Panc1 (cell line): ENCODE results near the gene MAPKAP1. TPM values are rescaled to one million over a fixed set of nuclear protein-coding genes. Genes with fewer than 3 reads are reported as not detected.
"Not testable (repeated sequence)": the region's sequence is repeated elsewhere in the genome, so short reads cannot be mapped to it uniquely, and the experiment has no call there.

Source experiments
- ATAC-seq: fragments of 200-7000 bp; cut with Tn5 transposase; 2 replicates; pipeline ENCODE4 v1.9.1; 2020; ENCODE audit warnings: mild to moderate bottlenecking, moderate library complexity
- BruUV-seq: library from RNA; stranded (reverse); fragments of 400-500 nt; replicated peaks from 2 replicates; lab custom pipeline; 2021; lab: Mats Ljungman, UMichigan
- CTCF ChIA-PET: fragments of 300-600 bp; sonication (Branson Sonifier 250); formaldehyde crosslinking; loops from one replicate; lab custom pipeline; 2022; ENCODE audit warnings: antibody characterized with exemption; lab: Charles Lee
- POLR2A ChIA-PET: fragments of 300-600 bp; sonication (Branson Sonifier 250); formaldehyde crosslinking; loops from one replicate; lab custom pipeline; 2022; ENCODE audit warnings: antibody characterized with exemption; lab: Charles Lee
- DNase-seq: peaks from one replicate; pipeline ENCODE4 v3.0.0-alpha.2; 2010; ENCODE audit warnings: low read depth, low spot score
- H3K27ac ChIP-seq: 2 replicates; pipeline ENCODE4 v1.5.1; 2011; ENCODE audit warnings: mild to moderate bottlenecking, low read length, inconsistent platforms
- H3K27me3 ChIP-seq: fragments of 200-500 bp; sonication (Bioruptor generic); 2 replicates; pipeline ENCODE4 v1.6.0; 2014; ENCODE audit warnings: low read length, inconsistent platforms; ENCODE audit not compliant: control insufficient read depth, insufficient read depth
- H3K36me3 ChIP-seq: fragments of 200-500 bp; sonication (Bioruptor generic); 2 replicates; pipeline ENCODE4 v1.5.1; 2014; ENCODE audit warnings: inconsistent platforms, mild to moderate bottlenecking, low read length, moderate library complexity; ENCODE audit not compliant: control insufficient read depth, insufficient read depth
- H3K4me1 ChIP-seq: 2 replicates; pipeline ENCODE4 v1.5.1; 2011; ENCODE audit warnings: inconsistent platforms, mild to moderate bottlenecking, low read length, moderate library complexity; ENCODE audit not compliant: control insufficient read depth, insufficient read depth
- H3K4me3 ChIP-seq, 2 experiments: 2 replicates each; pipeline ENCODE4 v1.5.1; 2011 to 2012; ENCODE audit warnings: low read depth in 2 of 2, low read length in 2 of 2, mild to moderate bottlenecking in 2 of 2, inconsistent platforms in 1 of 2, moderate library complexity in 1 of 2
- H3K9me3 ChIP-seq: fragments of 200-500 bp; sonication (Bioruptor generic); 2 replicates; pipeline ENCODE4 v1.5.1; 2014; ENCODE audit warnings: low read depth, mild to moderate bottlenecking, inconsistent platforms, low read length, moderate library complexity; ENCODE audit not compliant: control insufficient read depth, insufficient read depth
- POLR2AphosphoS5 ChIP-seq: IDR thresholded peaks from 2 replicates; pipeline ENCODE4 v1.6.1; 2012; ENCODE audit warnings: mild to moderate bottlenecking, low read depth, low read length, moderate library complexity
- SIN3A ChIP-seq: IDR thresholded peaks from 2 replicates; pipeline ENCODE4 v1.6.1; 2012; ENCODE audit warnings: low read depth, mild to moderate bottlenecking, low read length, moderate library complexity, borderline replicate concordance; ENCODE audit not compliant: insufficient read depth
- TCF7L2 ChIP-seq: IDR thresholded peaks from 2 replicates; pipeline ENCODE4 v1.6.1; 2011; ENCODE audit warnings: mild to moderate bottlenecking, low read depth, low read length, inconsistent platforms
- in situ Hi-C: cut with HindIII; loops from 2 replicates; pipeline ENCODE4 v1.10.0; 2016; ENCODE audit warnings: low sequenced_read_pairs, low pct_unique_long_range_greater_than_20kb
- intact Hi-C: fragments of 100-400 bp; cut with micrococcal nuclease; formaldehyde crosslinking; loops from one replicate; pipeline ENCODE4 v1.10.0; 2022; ENCODE audit not compliant: unreplicated experiment
- total RNA-seq: library from RNA; stranded (reverse); gene quantifications from one replicate; pipeline ENCODE4 v1.2.1, GENCODE V29; 2021; ENCODE audit not compliant: unreplicated experiment
- TF ChIP-seq, protein P1 (sequence below), 2 experiments: IDR thresholded peaks; 2 replicates each; pipeline ENCODE4 v1.6.1; 2011 to 2012; ENCODE audit warnings: low read depth in 2 of 2, control low read depth in 1 of 2, low read length in 1 of 2, mild to moderate bottlenecking in 1 of 2, moderate library complexity in 1 of 2; ENCODE audit not compliant: insufficient read depth in 1 of 2
- TF ChIP-seq, protein P2 (sequence below): fragments of 450-650 bp; IDR thresholded peaks from 2 replicates; pipeline ENCODE4 v1.5.1; 2017; ENCODE audit warnings: mild to moderate bottlenecking

Gene MAPKAP1
- total RNA-seq, 1 experiment from 2014 or later, result 72.7 TPM

DNA sequence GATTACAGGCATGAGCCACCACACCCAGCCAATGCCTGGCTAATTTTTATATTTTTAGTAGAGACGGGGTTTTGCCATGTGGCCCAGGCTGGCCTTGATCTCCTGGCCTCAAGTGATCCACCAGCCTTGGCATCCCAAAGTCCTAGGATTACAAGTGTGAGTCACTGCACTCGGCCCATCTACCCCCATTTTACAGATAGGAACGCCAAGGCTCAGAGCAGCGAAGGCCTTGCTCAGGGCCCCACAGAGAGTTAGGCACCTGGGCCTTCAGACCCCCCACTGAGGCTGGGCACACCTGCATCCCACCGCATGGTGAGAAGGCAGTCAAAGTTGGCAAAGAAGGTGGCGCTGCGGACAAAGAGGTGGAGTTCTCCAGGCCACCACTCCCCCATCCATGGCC lies 302.3 kb downstream of the MAPKAP1 start:
- Histone ChIP-seq H3K4me1 (0 out of 2 replicates have a peak, but pooled peaks cover 5% of the 10 kb centered on the region), H3K27ac (no peak overlapping the region), H3K9me3 (no peaks in the 10 kb centered on the region), H3K36me3 (no peaks in the 10 kb centered on the region), H3K27me3 (no peaks in the 10 kb centered on the region), H3K4me3 (no peak overlapping the region)
- in situ Hi-C loops, result no loop called here
- no TSS peak for BruUV-seq
- intact Hi-C loops, result no loop called here
- ATAC-seq (no peak), DNase-seq (no peak)
- ChIA-PET POLR2A (no interaction called here), CTCF (interaction anchor here (0.5 kb wide), 1 partner anchor 264 kb away, joined by 3 read pairs; no protein-coding TSS in a partner anchor)
- TF ChIP-seq, protein P1, sequence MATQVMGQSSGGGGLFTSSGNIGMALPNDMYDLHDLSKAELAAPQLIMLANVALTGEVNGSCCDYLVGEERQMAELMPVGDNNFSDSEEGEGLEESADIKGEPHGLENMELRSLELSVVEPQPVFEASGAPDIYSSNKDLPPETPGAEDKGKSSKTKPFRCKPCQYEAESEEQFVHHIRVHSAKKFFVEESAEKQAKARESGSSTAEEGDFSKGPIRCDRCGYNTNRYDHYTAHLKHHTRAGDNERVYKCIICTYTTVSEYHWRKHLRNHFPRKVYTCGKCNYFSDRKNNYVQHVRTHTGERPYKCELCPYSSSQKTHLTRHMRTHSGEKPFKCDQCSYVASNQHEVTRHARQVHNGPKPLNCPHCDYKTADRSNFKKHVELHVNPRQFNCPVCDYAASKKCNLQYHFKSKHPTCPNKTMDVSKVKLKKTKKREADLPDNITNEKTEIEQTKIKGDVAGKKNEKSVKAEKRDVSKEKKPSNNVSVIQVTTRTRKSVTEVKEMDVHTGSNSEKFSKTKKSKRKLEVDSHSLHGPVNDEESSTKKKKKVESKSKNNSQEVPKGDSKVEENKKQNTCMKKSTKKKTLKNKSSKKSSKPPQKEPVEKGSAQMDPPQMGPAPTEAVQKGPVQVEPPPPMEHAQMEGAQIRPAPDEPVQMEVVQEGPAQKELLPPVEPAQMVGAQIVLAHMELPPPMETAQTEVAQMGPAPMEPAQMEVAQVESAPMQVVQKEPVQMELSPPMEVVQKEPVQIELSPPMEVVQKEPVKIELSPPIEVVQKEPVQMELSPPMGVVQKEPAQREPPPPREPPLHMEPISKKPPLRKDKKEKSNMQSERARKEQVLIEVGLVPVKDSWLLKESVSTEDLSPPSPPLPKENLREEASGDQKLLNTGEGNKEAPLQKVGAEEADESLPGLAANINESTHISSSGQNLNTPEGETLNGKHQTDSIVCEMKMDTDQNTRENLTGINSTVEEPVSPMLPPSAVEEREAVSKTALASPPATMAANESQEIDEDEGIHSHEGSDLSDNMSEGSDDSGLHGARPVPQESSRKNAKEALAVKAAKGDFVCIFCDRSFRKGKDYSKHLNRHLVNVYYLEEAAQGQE (IDR thresholded peaks at IDR 0.05; ENCODE audit: insufficient read depth in 1 of 2, low read depth in 2 of 2, low read length in 1 of 2), result no peak
- TF ChIP-seq, protein P2, sequence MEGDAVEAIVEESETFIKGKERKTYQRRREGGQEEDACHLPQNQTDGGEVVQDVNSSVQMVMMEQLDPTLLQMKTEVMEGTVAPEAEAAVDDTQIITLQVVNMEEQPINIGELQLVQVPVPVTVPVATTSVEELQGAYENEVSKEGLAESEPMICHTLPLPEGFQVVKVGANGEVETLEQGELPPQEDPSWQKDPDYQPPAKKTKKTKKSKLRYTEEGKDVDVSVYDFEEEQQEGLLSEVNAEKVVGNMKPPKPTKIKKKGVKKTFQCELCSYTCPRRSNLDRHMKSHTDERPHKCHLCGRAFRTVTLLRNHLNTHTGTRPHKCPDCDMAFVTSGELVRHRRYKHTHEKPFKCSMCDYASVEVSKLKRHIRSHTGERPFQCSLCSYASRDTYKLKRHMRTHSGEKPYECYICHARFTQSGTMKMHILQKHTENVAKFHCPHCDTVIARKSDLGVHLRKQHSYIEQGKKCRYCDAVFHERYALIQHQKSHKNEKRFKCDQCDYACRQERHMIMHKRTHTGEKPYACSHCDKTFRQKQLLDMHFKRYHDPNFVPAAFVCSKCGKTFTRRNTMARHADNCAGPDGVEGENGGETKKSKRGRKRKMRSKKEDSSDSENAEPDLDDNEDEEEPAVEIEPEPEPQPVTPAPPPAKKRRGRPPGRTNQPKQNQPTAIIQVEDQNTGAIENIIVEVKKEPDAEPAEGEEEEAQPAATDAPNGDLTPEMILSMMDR, result no peak
- no peak for TF ChIP-seq TCF7L2
- TF ChIP-seq POLR2AphosphoS5, result no peak
- TF ChIP-seq SIN3A, result no peak

DNA sequence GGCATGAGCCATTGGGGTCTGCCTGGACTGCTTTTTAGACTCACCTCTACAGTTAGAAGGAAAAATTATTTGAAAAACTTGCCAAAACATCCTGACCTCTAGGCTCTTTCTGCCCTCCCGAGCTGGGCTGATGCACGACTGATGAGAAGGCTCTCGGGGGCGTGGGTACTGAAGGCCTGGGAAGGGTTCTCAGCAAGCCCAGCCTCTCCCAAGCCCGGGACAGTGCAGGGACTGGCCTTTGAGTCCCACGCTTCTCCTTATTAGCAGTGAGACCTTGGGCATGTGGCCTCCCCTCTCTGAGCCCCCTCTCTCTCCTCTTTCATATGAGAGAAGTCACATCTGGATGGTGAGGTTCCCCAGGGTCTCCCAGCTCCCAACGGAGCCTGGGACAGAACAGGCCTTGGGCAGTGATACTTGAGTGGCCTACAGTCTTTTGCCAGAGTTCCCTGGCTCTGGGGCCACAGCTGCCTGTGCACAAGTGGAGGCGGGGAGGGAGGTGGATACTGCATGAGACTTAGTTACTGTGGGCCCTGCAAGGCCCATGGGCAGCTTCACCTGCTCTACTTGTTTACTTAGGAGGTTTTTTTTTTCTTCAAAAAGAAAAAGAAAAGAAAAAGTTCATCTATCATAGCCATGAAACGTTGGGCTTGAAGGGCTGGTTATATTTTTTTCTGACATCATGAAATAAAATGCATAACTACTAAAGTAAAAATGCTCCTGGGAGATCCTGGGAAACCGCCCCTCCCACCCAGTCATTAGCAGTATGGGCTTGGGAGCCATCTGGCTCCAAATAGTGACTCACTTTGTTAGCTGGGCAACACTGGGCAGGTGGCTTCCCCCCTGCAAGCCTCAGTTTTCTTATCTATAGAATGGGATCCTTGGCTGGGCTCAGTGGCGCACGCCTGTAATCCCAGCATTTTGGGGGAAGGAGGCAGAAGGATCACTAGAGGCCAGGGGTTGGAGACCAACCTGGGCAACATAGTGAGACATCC lies 306.0 kb downstream of the MAPKAP1 start:
- Histone ChIP-seq H3K27ac (no peak overlapping the region), H3K4me3 (no peak overlapping the region), H3K27me3 (no peaks in the 10 kb centered on the region), H3K4me1 (no peaks in the 10 kb centered on the region), H3K9me3 (no peaks in the 10 kb centered on the region), H3K36me3 (no peaks in the 10 kb centered on the region)
- ATAC-seq (peak; percentile 53; the same call in 1 of the 2 replicates), DNase-seq (no peak)
- intact Hi-C loops (no loop called here), in situ Hi-C loops (no loop called here)
- ChIA-PET POLR2A (no interaction called here), CTCF (no interaction called here)
- no TSS peak for BruUV-seq
- TF ChIP-seq, protein P1 (IDR thresholded peaks at IDR 0.05; ENCODE audit: insufficient read depth in 1 of 2, low read depth in 2 of 2, low read length in 1 of 2), result no peak

DNA sequence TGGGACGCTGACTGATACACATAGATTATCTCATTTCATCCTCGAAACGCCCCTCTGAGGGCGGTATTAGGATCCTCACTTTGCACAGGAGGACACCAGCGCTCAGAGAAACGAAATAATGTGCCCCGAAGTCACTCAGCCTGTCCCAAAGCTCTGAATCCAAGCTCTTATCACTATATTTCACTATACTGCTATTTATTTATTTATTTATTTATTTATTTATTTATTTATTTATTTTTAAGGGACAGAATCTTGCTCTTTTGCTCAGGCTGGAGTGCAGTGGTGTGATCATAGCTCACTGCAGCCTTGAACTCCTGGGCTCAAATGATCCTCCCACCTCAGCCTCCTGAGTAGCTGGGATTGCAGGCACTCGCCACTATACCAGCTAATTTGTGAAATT lies 306.8 kb downstream of the MAPKAP1 start:
- CTCF ChIA-PET, in situ Hi-C loops, ATAC-seq, H3K4me3 ChIP-seq, H3K27me3 ChIP-seq, H3K9me3 ChIP-seq, H3K4me1 ChIP-seq, H3K36me3 ChIP-seq, DNase-seq, intact Hi-C loops, BruUV-seq, H3K27ac ChIP-seq: not testable (repeated sequence)
- POLR2A ChIA-PET, result interaction anchor here (0.5 to 0.6 kb wide), 2 partner anchors 32 to 257 kb away, joined by 3 to 9 read pairs; no protein-coding TSS in a partner anchor
